GM12878 (cell line): ENCODE data around the gene NBR1. TPM values are rescaled to one million over a fixed set of nuclear protein-coding genes. Genes with fewer than 3 reads are reported as not detected.
"Not testable (repeated sequence)": the region's sequence is repeated elsewhere in the genome, so short reads cannot be mapped to it uniquely, and the experiment has no call there.

ENCODE experiments used
- ATAC-seq: fragments of 200-7000 bp; cut with Tn5 transposase; 3 replicates; pipeline ENCODE4 v1.9.1; 2020; ENCODE audit warnings: mild to moderate bottlenecking, moderate library complexity
- BruUV-seq: library from RNA; stranded (reverse); fragments of 400-500 nt; replicated peaks from 2 replicates; lab custom pipeline; 2021; lab: Mats Ljungman, UMichigan
- CTCF ChIA-PET: fragments of 300-600 bp; sonication (Branson Sonifier 250); formaldehyde crosslinking; extraction: SDS; loops from one replicate; lab custom pipeline; 2021; ENCODE audit warnings: inconsistent platforms; lab: Yijun Ruan, JAX
- POLR2A ChIA-PET: fragments of 350-600 bp; formaldehyde crosslinking; extraction: SDS; loops from one replicate; lab custom pipeline; 2021; ENCODE audit warnings: inconsistent platforms; lab: Charles Lee
- RAD21 ChIA-PET: fragments of 300-600 bp; sonication (Branson Sonifier 250); formaldehyde crosslinking; loops from one replicate; lab custom pipeline; 2023; ENCODE audit warnings: antibody characterized with exemption; ENCODE audit not compliant: unreplicated experiment; lab: Charles Lee
- SMC1A ChIA-PET: fragments of 300-600 bp; sonication (Branson Sonifier 250); formaldehyde crosslinking; loops from one replicate; lab custom pipeline; 2023; ENCODE audit not compliant: unreplicated experiment, uncharacterized antibody; lab: Charles Lee
- DNase-seq: peaks from one replicate; pipeline ENCODE4 v3.0.0-alpha.2; 2011; ENCODE audit warnings: low read depth, low spot score
- FAIRE-seq: peaks from 3 replicates; lab custom pipeline; 2011; peaks lifted over from hg19 to GRCh38; lab: Jason Lieb, UNC
- H2AFZ ChIP-seq: 2 replicates; pipeline ENCODE4 v1.6.0; 2011; ENCODE audit warnings: low read depth, low read length, control low read depth; ENCODE audit not compliant: control insufficient read depth
- H3K27ac ChIP-seq: 2 replicates; pipeline ENCODE4 v1.5.1; 2011; ENCODE audit warnings: control low read depth; ENCODE audit not compliant: control insufficient read depth, insufficient read depth
- H3K27me3 ChIP-seq, 2 experiments: replicated peaks in 1 of 2; 2 replicates each; pipeline versions ENCODE4 v1.6.0 to v1.6.1; 2011; ENCODE audit warnings: low read length in 1 of 2; ENCODE audit not compliant: control insufficient read depth in 2 of 2, insufficient read depth in 2 of 2
- H3K36me3 ChIP-seq, 2 experiments: 2 replicates each; pipeline ENCODE4 v1.5.1; 2011; ENCODE audit warnings: low read length in 1 of 2; ENCODE audit not compliant: control insufficient read depth in 2 of 2, insufficient read depth in 2 of 2
- H3K4me1 ChIP-seq: 2 replicates; pipeline ENCODE4 v1.6.1; 2011; ENCODE audit warnings: mild to moderate bottlenecking, low read length, moderate library complexity, mixed read lengths; ENCODE audit not compliant: control insufficient read depth, insufficient read depth
- H3K4me2 ChIP-seq: 2 replicates; pipeline ENCODE4 v1.6.0; 2011; ENCODE audit warnings: control low read depth; ENCODE audit not compliant: control insufficient read depth, insufficient read depth
- H3K4me3 ChIP-seq: fragments of 200-600 bp; sonication (generic); 2 replicates; pipeline ENCODE4 v1.5.1; 2016
- H3K79me2 ChIP-seq: 2 replicates; pipeline ENCODE4 v1.6.0; 2011; ENCODE audit warnings: low read length; ENCODE audit not compliant: control insufficient read depth, insufficient read depth
- H3K9ac ChIP-seq: 2 replicates; pipeline ENCODE4 v1.8.0; 2011; ENCODE audit warnings: low read length, control low read depth, mixed read lengths; ENCODE audit not compliant: control insufficient read depth, insufficient read depth
- H3K9me3 ChIP-seq: replicated peaks from 3 replicates; pipeline ENCODE4 v1.5.1; 2011; ENCODE audit warnings: mild to moderate bottlenecking, low read length; ENCODE audit not compliant: control insufficient read depth, insufficient read depth
- H4K20me1 ChIP-seq: 2 replicates; pipeline ENCODE4 v1.6.0; 2011; ENCODE audit not compliant: control insufficient read depth, insufficient read depth
- WGBS: methylation state at CpG from one replicate; pipeline ENCODE4 v1.1.6; 2016; ENCODE audit warnings: low lambda C conversion rate; ENCODE audit not compliant: insufficient replicate concordance, insufficient coverage; ENCODE audit errors: missing lambda C conversion rate; 5-methylcytosine and 5-hydroxymethylcytosine counted together
- in situ Hi-C: fragments of 300-500 bp; cut with MboI; formaldehyde crosslinking; loops from 9 replicates; pipeline ENCODE4 v1.14.3; 2018; ENCODE audit warnings: mixed read lengths
- intact Hi-C: fragments of 100-400 bp; cut with micrococcal nuclease; formaldehyde crosslinking; loops from one replicate; pipeline ENCODE4 v1.14.2; 2022; ENCODE audit not compliant: unreplicated experiment
- polyA plus RNA-seq, 11 experiments: library from polyadenylated mRNA; depleted of rRNA in 4 of 11; unstranded in 6 of 11; stranded (reverse) in 5 of 11; fragments of >200 nt; fragmentation: Nextera tagmentation in 4 of 11; fragmentation: Illumina TruSeq in 1 of 11; extraction: Ambion mirVana in 4 of 11; extraction: Trizol in 1 of 11; gene quantifications; 1 replicate in 1 of 11; 2 replicates in 10 of 11; pipeline versions ENCODE4 v1.2.1 to v1.2.3, GENCODE V29; 2011 to 2016; ENCODE audit warnings: inconsistent platforms in 2 of 11, missing spikeins in 2 of 11, low read depth in 1 of 11
- total RNA-seq, 4 experiments: library from RNA; depleted of rRNA in 3 of 4; stranded (reverse); fragments of >200 nt in 3 of 4; fragmentation: Illumina TruSeq in 1 of 4; extraction: Trizol in 1 of 4; gene quantifications; 2 replicates each; pipeline versions ENCODE4 v1.2.1 to v1.2.3, GENCODE V29; 2013 to 2021

The NBR1 gene
- total and polyA plus RNA-seq, 10 of the 15 experiments (the other 5 are each of a cell fraction or from before 2014, with no cell fraction given): 3.5 to 55.2 (median 28.2) TPM

DNA sequence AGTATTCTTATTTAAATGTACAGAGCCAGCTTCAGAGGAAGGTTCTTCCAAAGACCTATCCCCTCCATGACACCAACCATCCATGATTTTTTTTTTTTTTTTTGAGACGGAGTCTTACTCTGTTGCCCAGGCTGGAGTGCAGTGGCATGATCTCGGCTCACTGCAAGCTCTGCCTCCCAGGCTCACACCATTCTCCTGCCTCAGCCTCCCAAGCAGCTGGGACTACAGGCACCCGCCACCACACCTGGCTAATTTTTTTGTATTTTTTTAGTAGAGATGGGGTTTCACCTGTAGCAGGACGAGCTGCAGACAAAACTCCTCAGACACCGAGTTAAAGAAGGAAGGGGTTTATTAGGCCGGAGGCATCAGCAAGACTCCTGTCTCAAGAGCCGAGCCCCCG is 11.1 kb upstream of the NBR1 start:
- 96% methylated on average over 4 of the region's 8 CpGs for WGBS
- ATAC-seq, H3K27ac ChIP-seq, FAIRE-seq, H3K9ac ChIP-seq, H3K36me3 ChIP-seq, H2AFZ ChIP-seq, SMC1A ChIA-PET, DNase-seq, BruUV-seq, H3K4me1 ChIP-seq, CTCF ChIA-PET, H4K20me1 ChIP-seq, H3K27me3 ChIP-seq, H3K4me2 ChIP-seq, H3K9me3 ChIP-seq, intact Hi-C loops, H3K79me2 ChIP-seq, H3K4me3 ChIP-seq: not testable (repeated sequence)
- in situ Hi-C loops: loop anchor here (10.0 kb wide), 1 partner anchor 45 kb away; no protein-coding TSS in a partner anchor
- ChIA-PET RAD21 (interaction anchor here (0.6 kb wide), 1 partner anchor 127 kb away, joined by 3 read pairs; no protein-coding TSS in a partner anchor), POLR2A (interaction anchor here (0.7 kb wide), 1 partner anchor 135 kb away, joined by 4 read pairs; no protein-coding TSS in a partner anchor)

DNA sequence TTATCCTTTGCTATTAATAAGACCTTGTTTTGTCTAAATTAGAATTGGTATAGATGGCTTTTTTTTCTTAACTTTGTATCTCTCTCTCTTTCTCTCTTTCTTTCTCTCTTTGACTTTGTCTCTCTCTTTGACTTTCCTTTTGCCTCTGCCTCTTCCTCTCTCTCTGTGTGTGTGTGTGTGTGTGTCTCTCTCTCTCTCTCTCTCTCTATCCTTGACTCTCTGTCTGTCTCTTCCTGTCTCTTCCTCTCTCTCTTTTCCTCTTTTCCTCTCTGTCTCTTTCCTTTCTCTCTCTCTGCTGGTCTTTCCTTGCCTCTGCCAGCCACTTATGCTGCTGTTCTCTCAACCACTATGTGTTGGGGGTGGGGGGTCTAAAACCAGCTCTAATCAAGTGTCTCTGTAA is 5.0 kb upstream of the NBR1 start:
- RAD21 ChIA-PET, H3K27ac ChIP-seq, BruUV-seq, FAIRE-seq, CTCF ChIA-PET, H3K27me3 ChIP-seq, H3K9ac ChIP-seq, H3K9me3 ChIP-seq, H4K20me1 ChIP-seq, POLR2A ChIA-PET, SMC1A ChIA-PET, H3K36me3 ChIP-seq, ATAC-seq, in situ Hi-C loops, H3K4me3 ChIP-seq, intact Hi-C loops, H2AFZ ChIP-seq, H3K4me1 ChIP-seq, DNase-seq, H3K4me2 ChIP-seq: not testable (repeated sequence)
- peaks cover 16% of the 10 kb centered on the region for H3K79me2 ChIP-seq
